Breast epithelium (tissue), 4 donors: ENCODE measurements around the gene CREB3L2. TPM values are rescaled to one million over a fixed set of nuclear protein-coding genes. Genes with fewer than 3 reads are reported as not detected.

ENCODE experiments used
- DNase-seq, 2 donors: peaks; one replicate each; pipeline ENCODE4 v3.0.0-alpha.2; 2019; ENCODE audit warnings: low spot score in 2 of 2
- H3K27ac ChIP-seq, 2 donors: fragments of 200-600 bp; sonication (generic) in 1 of 2; one replicate each; pipeline ENCODE4 v1.5.1; 2016 to 2019; ENCODE audit warnings: mild to moderate bottlenecking in 1 of 2
- H3K27me3 ChIP-seq, 2 donors: fragments of 200-600 bp; sonication (generic) in 1 of 2; one replicate each; pipeline versions ENCODE4 v1.5.1 to v1.6.0; 2017 to 2019; ENCODE audit warnings: control low read depth in 1 of 2, mild to moderate bottlenecking in 1 of 2
- H3K36me3 ChIP-seq: fragments of 200-600 bp; one replicate; pipeline ENCODE4 v1.5.1; 2019
- H3K4me1 ChIP-seq, 2 donors: fragments of 200-600 bp; sonication (generic); one replicate each; pipeline ENCODE4 v1.5.1; 2016 to 2019; ENCODE audit warnings: control low read depth in 1 of 2
- H3K4me3 ChIP-seq, 3 donors: fragments of 200-600 bp; sonication (generic); 1 replicate in 2 of 3; 2 replicates in 1 of 3; pipeline ENCODE4 v1.5.1; 2016 to 2019; ENCODE audit warnings: mild to moderate bottlenecking in 3 of 3, moderate library complexity in 2 of 3
- H3K9me3 ChIP-seq, 2 donors: fragments of 200-600 bp; sonication (generic) in 1 of 2; one replicate each; pipeline ENCODE4 v1.5.1; 2016 to 2019; ENCODE audit warnings: control low read depth in 1 of 2
- CTCF ChIP-seq, 3 donors: fragments of 450-650 bp; IDR thresholded peaks; one replicate each; pipeline ENCODE4 v1.5.1; 2016 to 2017; ENCODE audit warnings: antibody characterized with exemption in 3 of 3, mild to moderate bottlenecking in 3 of 3, moderate library complexity in 3 of 3
- POLR2A ChIP-seq: fragments of 450-650 bp; IDR thresholded peaks from one replicate; pipeline ENCODE4 v1.6.1; 2016; ENCODE audit warnings: antibody characterized with exemption, mild to moderate bottlenecking, moderate library complexity
- POLR2AphosphoS5 ChIP-seq, 3 donors: sonication (generic); formaldehyde crosslinking; IDR thresholded peaks; one replicate each; pipeline ENCODE4 v1.6.1; 2017; ENCODE audit warnings: antibody characterized with exemption in 3 of 3
- intact Hi-C: fragments of 100-400 bp; cut with DNase I; formaldehyde crosslinking; loops from one replicate; pipeline ENCODE4 v1.15.1; 2023; ENCODE audit warnings: low total_unique reads
- total RNA-seq, 3 donors: library from RNA; depleted of rRNA; stranded (reverse); fragments of >200 nt; gene quantifications; one replicate each; pipeline ENCODE4 v1.1.0, GENCODE V29; 2016

The CREB3L2 gene
- total RNA-seq, 3 donors from 2014 or later, result 23.0 to 46.5 (median 40.5) TPM

GRCh38 chr7:138029941-138030340 is 28.1 kb upstream of the CREB3L2 start:
- DNase-seq, result no peak
- H3K9me3 ChIP-seq, result peaks cover 0 to under 1% of the 10 kb centered on the region in 2 donors
- no peaks in the 10 kb centered on the region for H3K27me3 ChIP-seq
- intact Hi-C loops, result no loop called here
- no peaks in the 10 kb centered on the region for H3K4me1 ChIP-seq
- H3K36me3 ChIP-seq, result no peaks in the 10 kb centered on the region
- no peak overlapping the region for H3K4me3 ChIP-seq
- TF ChIP-seq CTCF (IDR thresholded peaks at IDR 0.05) (no peak), POLR2A (no peak), POLR2AphosphoS5 (IDR thresholded peaks at IDR 0.05) (no peak)
- no peak overlapping the region for H3K27ac ChIP-seq

GRCh38 chr7:138029126-138029525 is 27.2 kb upstream of the CREB3L2 start:
- Histone ChIP-seq H3K27ac (no peak overlapping the region), H3K36me3 (no peaks in the 10 kb centered on the region), H3K4me1 (no peaks in the 10 kb centered on the region), H3K9me3 (peaks cover 0 to 4% of the 10 kb centered on the region in 2 donors), H3K4me3 (no peak overlapping the region), H3K27me3 (no peaks in the 10 kb centered on the region)
- TF ChIP-seq CTCF (IDR thresholded peaks at IDR 0.05) (no peak), POLR2A (no peak), POLR2AphosphoS5 (IDR thresholded peaks at IDR 0.05) (no peak)
- DNase-seq, result no peak
- intact Hi-C loops, result no loop called here

GRCh38 chr7:138027100-138027499 is 25.2 kb upstream of the CREB3L2 start:
- no peak for TF ChIP-seq POLR2A
- TF ChIP-seq POLR2AphosphoS5 (IDR thresholded peaks at IDR 0.05), result no peak
- no peak for TF ChIP-seq CTCF (IDR thresholded peaks at IDR 0.05)
- Histone ChIP-seq H3K4me1 (no peaks in the 10 kb centered on the region), H3K36me3 (no peaks in the 10 kb centered on the region), H3K27ac (no peak overlapping the region), H3K9me3 (peaks cover 0 to 4% of the 10 kb centered on the region in 2 donors), H3K27me3 (no peaks in the 10 kb centered on the region), H3K4me3 (no peak overlapping the region)
- no peak for DNase-seq
- intact Hi-C loops, result no loop called here

GRCh38 chr7:138025215-138026186 is 23.6 kb upstream of the CREB3L2 start:
- Histone ChIP-seq H3K27ac (no peak overlapping the region), H3K36me3 (no peaks in the 10 kb centered on the region), H3K27me3 (no peaks in the 10 kb centered on the region), H3K4me3 (no peak overlapping the region), H3K9me3 (peaks cover 0 to 4% of the 10 kb centered on the region in 2 donors), H3K4me1 (no peaks in the 10 kb centered on the region)
- no peak for DNase-seq
- intact Hi-C loops, result no loop called here
- no peak for TF ChIP-seq CTCF (IDR thresholded peaks at IDR 0.05)
- TF ChIP-seq POLR2AphosphoS5 (IDR thresholded peaks at IDR 0.05), result no peak
- no peak for TF ChIP-seq POLR2A

GRCh38 chr7:138024765-138025164 is 22.9 kb upstream of the CREB3L2 start:
- no peaks in the 10 kb centered on the region for H3K4me1 ChIP-seq
- intact Hi-C loops, result no loop called here
- TF ChIP-seq CTCF (IDR thresholded peaks at IDR 0.05) (no peak), POLR2A (no peak), POLR2AphosphoS5 (IDR thresholded peaks at IDR 0.05) (no peak)

More at GRCh38 chr7:138024765-138025164, 22.9 kb upstream of the CREB3L2 start:
- no peaks in the 10 kb centered on the region for H3K36me3 ChIP-seq
- H3K27ac ChIP-seq, result no peak overlapping the region
- H3K4me3 ChIP-seq, result no peak overlapping the region
- DNase-seq, result no peak
- no peaks in the 10 kb centered on the region for H3K27me3 ChIP-seq
- peaks cover 0 to 4% of the 10 kb centered on the region in 2 donors for H3K9me3 ChIP-seq
